Measurements from ENCODE around the gene SHD.

GRCh38 chr19:4238831-4239230 is 40.2 kb upstream of the SHD start:
- TF ChIP-seq POLR2AphosphoS5 (IDR thresholded peaks at IDR 0.05; ENCODE audit: low read depth, low read length) (no peak), TAF1 (IDR thresholded peaks at IDR 0.05; ENCODE audit: borderline replicate concordance, low read depth, low read length) (no peak), POLR2A (IDR thresholded peaks at IDR 0.05; ENCODE audit: low read depth, low read length) (no peak)
